ENCODE results near the gene KAT2A.

- no peak for TF ChIP-seq TAF1 (IDR thresholded peaks at IDR 0.05; ENCODE audit: control insufficient read depth, extremely low read depth, insufficient read depth, low read length, severe bottlenecking)
- TF ChIP-seq CTCF (IDR thresholded peaks at IDR 0.05 in 2 of 3, conservative IDR thresholded peaks at IDR 0.05 in 1 of 3; ENCODE audit: insufficient read depth in 2 of 3, low read depth in 1 of 3, low read length in 3 of 3) = no peak
- TF ChIP-seq EGR1 (conservative IDR thresholded peaks at IDR 0.05) = no peak
These were observed 38.8 kb upstream of the KAT2A start for GRCh38 chr17:42159796-42160530.
